ENCODE measurements around the gene CHIA.

CHIA gene

DNA sequence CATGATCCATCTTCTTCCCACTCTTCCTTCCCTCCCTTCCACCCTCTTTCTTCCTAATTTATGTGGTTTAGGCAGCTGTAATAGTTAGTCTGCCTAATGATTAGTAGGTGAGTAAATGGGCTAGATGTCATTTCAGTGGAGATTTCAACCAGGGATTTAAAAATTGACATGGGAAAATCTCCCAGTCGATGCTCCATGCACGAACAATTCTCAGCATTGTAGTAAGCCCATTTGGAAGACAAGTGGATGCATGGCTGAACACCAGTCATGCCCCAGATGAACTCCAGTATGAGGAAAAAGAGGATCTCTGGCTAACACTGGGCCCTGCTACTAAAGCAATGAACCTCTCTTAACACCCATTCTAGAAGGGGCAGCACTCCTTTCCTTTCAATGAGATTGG lies 37.9 kb upstream of the CHIA start:
- Histone ChIP-seq H3K4me1 (no peaks in the 10 kb centered on the region), H3K36me3 (no peaks in the 10 kb centered on the region), H3K4me3 (ENCODE audit: low read depth, low read length) (no peak overlapping the region), H3K9me3 (no peaks in the 10 kb centered on the region), H3K27me3 (peaks cover 8% of the 10 kb centered on the region; the same call in 1 of the 2 replicates)
- DNase-seq, result no peak
- TF ChIP-seq, protein P1, sequence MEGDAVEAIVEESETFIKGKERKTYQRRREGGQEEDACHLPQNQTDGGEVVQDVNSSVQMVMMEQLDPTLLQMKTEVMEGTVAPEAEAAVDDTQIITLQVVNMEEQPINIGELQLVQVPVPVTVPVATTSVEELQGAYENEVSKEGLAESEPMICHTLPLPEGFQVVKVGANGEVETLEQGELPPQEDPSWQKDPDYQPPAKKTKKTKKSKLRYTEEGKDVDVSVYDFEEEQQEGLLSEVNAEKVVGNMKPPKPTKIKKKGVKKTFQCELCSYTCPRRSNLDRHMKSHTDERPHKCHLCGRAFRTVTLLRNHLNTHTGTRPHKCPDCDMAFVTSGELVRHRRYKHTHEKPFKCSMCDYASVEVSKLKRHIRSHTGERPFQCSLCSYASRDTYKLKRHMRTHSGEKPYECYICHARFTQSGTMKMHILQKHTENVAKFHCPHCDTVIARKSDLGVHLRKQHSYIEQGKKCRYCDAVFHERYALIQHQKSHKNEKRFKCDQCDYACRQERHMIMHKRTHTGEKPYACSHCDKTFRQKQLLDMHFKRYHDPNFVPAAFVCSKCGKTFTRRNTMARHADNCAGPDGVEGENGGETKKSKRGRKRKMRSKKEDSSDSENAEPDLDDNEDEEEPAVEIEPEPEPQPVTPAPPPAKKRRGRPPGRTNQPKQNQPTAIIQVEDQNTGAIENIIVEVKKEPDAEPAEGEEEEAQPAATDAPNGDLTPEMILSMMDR (IDR thresholded peaks at IDR 0.05; ENCODE audit: low read depth, low read length), result no peak

DNA sequence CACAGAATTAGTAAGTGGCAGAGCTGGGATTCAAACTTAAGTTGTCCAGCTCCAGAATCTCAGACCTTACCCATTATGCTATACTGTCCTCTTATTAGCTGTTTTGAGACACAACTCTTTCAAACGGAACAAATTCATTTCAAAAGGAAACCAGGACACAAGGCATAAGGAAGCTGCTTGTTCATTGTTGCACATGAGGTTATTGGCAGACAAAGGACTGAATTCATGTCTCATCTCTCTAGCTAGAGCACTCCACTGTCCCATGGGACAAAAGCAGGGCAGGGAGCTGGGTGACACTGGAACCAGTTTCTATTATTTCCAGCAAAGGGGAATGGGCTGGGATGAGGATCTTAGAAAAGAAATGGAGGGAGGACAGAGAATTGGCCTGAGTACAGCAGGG lies 36.8 kb upstream of the CHIA start:
- H3K36me3 ChIP-seq, result no peaks in the 10 kb centered on the region
- peaks cover 8% of the 10 kb centered on the region; the same call in 1 of the 2 replicates for H3K27me3 ChIP-seq
- TF ChIP-seq, protein P1 (IDR thresholded peaks at IDR 0.05; ENCODE audit: low read depth, low read length), result no peak
- H3K4me1 ChIP-seq, result no peaks in the 10 kb centered on the region
- DNase-seq, result no peak
- H3K4me3 ChIP-seq (ENCODE audit: low read depth, low read length), result no peak overlapping the region
- H3K9me3 ChIP-seq, result no peaks in the 10 kb centered on the region

DNA sequence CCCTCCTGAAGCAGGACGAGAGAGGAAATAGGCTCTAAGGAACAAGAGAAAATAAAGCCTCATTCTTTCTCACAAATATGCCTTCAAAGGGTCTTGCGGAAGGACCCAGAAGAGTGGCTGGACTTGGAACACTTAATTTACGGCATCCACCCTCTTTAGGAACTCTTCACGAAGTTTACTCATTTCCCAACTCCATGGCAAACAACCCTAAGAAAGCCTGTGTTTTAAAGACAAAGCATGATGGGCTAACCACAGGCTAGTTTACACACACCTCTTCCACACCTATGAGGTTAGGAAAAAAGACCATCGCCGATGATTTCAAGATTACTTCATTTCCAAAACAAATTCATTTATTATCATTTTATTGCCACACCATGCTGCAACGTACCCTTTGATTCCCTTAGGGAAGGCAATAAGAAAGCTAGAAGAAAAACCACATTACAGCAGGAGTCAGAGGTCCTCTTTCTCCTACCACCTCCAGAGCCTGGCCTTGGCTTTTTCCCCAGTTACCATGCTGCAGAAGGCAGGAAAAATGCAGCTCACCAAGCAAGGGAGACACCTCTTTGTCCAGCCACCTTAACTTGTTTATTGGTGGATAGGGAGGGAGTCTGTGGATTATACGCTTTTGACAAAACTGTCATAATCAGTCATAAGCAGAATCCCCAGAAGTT lies 33.5 kb upstream of the CHIA start:
- TF ChIP-seq, protein P1 (IDR thresholded peaks at IDR 0.05; ENCODE audit: low read depth, low read length), result no peak
- Histone ChIP-seq H3K36me3 (no peaks in the 10 kb centered on the region), H3K9me3 (no peaks in the 10 kb centered on the region), H3K4me3 (ENCODE audit: low read depth, low read length) (no peak overlapping the region), H3K27me3 (no peaks in the 10 kb centered on the region; the same call in 1 of the 2 replicates), H3K4me1 (no peaks in the 10 kb centered on the region)
- no peak for DNase-seq

DNA sequence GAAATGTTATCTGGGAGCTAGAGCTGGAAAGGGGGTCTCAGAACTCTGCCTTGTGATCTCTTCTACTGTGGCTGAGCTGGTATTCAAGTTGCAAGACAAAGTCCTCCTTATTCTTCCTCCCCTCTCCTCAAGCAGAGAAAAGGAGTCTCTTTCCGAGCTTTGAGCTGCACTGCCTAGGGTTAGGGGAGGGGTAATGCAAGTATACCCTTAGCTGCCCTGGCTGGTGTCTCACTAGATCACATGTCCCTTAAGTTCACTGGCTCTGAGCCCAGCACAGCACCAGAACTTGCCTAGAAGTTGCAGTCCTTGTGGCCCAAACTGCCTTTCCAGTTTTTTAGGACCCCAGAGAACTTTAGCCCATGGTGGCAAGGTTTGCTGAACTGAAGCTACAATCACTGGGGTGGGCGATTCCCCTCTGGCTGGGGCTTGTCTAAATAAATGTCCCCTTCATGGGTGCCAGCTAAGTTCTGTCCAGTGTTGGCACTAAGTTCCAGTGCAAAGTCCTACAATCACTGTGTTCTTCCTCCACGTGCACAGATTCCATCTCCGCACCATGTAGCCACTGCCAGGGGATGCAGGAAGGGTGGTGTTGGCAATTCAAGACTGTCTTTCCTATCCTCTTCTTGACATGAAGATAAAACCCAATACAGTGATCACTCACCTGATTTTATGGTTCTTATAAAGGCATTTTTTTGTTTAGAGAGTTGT lies 22.7 kb upstream of the CHIA start:
- TF ChIP-seq, protein P1 (IDR thresholded peaks at IDR 0.05; ENCODE audit: low read depth, low read length), result no peak
- DNase-seq, result no peak
- Histone ChIP-seq H3K36me3 (no peaks in the 10 kb centered on the region), H3K27me3 (peaks cover 34% of the 10 kb centered on the region), H3K9me3 (no peaks in the 10 kb centered on the region), H3K4me3 (ENCODE audit: low read depth, low read length) (no peak overlapping the region), H3K4me1 (no peaks in the 10 kb centered on the region)

DNA sequence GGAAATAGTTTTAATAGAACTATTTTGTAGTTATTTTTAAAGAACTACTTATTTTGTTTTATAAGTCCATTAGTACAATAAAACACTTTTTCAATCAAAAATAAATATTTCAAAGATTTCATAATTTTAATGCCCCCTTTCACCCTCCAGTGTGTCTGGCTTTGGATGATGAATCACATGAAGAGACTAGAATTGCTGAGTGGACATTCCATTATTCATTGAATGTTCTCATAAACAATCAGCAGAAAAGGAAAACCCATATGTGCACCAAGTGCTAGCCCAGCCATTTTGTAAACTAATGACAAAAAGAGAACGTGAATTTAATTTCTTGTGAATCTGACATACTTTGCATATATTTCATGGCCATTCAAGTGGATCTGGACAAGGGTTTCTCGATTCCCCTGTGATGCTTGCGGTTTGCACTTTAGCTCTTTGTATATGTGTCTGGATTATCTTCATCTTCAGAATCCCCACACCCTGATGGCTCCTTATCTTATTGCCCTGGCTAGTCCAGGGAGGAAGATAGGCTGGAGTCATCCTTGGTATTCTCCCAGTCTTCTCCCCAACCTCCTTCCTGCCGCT lies 20.7 kb upstream of the CHIA start:
- Histone ChIP-seq H3K4me3 (ENCODE audit: low read depth, low read length) (no peak overlapping the region), H3K4me1 (no peaks in the 10 kb centered on the region), H3K27me3 (peaks cover 34% of the 10 kb centered on the region), H3K9me3 (no peaks in the 10 kb centered on the region), H3K36me3 (no peaks in the 10 kb centered on the region)
- DNase-seq, result no peak
- TF ChIP-seq, protein P1 (IDR thresholded peaks at IDR 0.05; ENCODE audit: low read depth, low read length), result no peak
